GM12801 (cell line): ENCODE measurements around the gene MAPK12.

ENCODE experiments used
- TF ChIP-seq, protein P1 (sequence below): IDR thresholded peaks from one replicate; pipeline ENCODE4 v1.5.1; 2011; ENCODE audit warnings: control low read depth; ENCODE audit not compliant: insufficient read length; ENCODE audit errors: extremely low read depth

Gene MAPK12

DNA sequence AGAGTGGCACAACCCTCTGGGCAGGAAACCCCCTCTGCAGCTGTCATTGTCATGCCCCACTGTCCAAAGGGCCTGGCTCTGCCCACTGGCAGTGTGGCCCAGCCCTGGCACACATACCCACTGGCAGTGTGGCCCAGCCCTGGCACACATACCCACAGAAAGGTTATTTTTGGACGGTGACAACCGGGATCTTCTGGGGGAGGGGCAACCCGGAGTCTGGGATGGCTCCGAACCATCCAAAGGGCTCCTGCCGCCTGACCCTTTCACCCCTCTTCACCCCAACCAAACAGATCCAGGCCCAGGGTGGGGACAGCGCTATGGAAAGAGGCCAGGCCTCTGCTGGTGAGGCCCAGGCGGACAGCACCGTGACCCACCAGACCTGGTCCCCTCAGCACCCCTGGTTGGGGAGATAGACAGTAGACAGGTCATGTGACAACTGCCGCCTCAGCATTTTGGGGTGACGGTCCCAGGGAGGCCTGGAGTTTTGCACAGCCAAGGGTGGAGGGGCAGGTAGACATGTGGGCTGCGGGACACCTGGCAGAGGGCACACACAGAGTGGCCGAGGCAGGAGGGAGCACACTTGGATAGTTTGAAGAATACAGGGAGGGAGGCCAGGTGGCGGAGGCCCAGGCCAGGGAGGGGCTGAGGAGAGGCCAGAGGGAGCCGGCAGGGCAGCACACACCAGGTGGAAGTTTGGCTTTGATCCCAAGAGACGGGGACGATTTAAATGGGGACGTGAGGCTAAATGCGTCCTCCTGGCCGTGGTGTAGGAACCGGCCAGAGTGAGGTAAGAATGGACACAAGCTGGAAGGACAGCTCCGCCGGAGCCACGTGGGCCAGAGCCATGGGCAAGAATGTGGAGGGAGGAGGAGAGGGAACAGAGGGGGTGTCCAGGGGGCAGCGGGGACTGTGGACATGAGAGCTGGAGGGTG is 2.9 kb downstream of the MAPK12 start:
- TF ChIP-seq, protein P1, sequence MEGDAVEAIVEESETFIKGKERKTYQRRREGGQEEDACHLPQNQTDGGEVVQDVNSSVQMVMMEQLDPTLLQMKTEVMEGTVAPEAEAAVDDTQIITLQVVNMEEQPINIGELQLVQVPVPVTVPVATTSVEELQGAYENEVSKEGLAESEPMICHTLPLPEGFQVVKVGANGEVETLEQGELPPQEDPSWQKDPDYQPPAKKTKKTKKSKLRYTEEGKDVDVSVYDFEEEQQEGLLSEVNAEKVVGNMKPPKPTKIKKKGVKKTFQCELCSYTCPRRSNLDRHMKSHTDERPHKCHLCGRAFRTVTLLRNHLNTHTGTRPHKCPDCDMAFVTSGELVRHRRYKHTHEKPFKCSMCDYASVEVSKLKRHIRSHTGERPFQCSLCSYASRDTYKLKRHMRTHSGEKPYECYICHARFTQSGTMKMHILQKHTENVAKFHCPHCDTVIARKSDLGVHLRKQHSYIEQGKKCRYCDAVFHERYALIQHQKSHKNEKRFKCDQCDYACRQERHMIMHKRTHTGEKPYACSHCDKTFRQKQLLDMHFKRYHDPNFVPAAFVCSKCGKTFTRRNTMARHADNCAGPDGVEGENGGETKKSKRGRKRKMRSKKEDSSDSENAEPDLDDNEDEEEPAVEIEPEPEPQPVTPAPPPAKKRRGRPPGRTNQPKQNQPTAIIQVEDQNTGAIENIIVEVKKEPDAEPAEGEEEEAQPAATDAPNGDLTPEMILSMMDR = no peak

DNA sequence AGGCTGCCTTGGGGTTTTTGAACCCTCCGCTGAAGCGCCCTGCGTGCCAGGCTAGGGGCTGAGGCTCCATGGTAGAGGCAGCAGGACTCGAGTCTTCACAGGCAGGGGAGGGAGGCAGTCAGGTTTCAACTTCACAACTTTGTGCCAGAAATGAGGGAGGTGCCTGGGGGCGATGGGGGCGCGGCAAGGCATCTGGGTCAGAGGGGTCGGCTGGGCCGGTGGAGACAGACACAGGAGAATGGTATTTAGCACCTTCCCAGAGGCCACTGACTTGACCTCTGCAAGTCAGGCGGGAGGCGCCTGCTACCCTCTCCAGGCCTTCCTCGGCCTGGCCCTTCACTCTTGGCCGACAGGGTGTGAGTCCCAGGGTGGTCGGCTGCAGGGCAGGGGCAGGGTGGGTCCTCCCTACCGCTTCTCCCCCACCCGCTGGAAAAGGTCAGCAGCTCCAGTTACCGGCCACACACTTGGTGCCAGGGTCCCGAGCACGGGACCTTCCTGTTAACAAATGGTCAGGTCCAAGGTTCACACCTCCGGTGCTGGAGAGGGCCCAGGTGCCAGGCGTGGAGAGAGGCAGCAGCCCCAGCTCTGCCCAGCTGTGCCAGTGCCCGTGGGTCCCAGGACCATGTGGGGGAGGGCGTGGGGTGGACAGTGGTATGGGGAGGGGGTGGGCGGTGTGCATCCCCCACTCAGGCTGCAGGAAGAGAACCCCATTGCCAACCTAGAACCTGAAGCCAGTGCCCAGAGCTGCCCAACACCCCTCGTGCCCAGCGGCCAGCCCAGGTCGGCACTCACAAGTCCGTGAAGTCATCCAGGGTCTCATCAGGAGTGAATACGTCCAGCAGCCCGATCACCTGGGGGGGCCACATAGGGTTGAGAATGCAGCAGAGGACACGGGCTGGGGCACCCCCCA is 3.8 kb downstream of the MAPK12 start:
- TF ChIP-seq, protein P1 = no peak

DNA sequence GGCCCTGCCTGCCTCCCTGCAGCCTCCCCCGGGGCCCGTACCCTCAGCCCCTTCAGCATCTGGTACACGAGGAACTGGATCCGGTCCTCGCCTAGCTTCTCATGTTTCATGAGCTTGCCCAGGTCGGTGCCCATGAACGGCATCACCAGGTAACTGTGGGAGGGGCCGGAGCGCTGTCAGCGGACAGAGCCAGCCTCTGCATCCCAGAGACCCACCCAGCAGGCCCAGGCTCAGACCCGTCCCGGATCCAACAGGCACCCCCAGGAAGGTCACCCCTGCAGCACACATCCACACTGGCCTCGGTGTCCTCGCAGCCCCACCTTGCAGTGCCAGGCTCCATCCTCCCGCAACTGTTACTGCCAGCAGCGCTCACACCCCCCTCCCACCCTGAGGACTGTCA is 4.4 kb downstream of the MAPK12 start:
- TF ChIP-seq, protein P1 = no peak

DNA sequence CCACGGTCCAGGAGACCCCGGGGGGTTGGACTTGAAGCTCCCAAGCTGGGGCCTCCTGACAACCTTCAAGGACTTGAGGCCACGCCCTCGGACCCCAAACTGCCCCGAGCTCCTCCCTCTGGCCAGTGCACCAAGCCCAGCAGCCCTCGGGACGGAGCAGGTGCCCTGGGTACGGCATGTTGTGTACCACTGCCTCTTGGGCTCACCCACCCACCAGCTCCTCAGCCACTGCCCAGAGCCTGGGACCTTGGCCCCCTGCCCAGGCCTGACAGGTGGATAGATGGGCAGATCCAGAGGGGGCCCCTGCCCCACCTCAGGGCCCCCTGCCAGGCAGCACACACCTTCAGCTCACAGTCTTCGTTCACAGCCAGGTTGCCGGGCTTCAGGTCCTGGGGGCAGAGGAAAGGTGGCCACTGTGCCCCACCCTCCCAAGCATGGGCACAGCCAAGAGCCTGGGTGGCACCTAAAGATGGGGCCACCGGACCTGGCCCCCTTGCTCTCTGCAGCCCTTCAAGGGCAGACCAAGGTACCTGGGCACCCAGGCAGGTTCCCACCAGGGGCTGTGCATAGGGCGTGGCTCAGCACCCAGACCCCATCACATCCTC is 5.1 kb downstream of the MAPK12 start:
- TF ChIP-seq, protein P1 = no peak

- TF ChIP-seq, protein P1 = no peak
These were observed 5.9 kb downstream of the MAPK12 start for GRCh38 chr22:50255607-50256006.

GRCh38 chr22:50255099-50255498 is 6.4 kb downstream of the MAPK12 start:
- TF ChIP-seq, protein P1 = no peak

DNA sequence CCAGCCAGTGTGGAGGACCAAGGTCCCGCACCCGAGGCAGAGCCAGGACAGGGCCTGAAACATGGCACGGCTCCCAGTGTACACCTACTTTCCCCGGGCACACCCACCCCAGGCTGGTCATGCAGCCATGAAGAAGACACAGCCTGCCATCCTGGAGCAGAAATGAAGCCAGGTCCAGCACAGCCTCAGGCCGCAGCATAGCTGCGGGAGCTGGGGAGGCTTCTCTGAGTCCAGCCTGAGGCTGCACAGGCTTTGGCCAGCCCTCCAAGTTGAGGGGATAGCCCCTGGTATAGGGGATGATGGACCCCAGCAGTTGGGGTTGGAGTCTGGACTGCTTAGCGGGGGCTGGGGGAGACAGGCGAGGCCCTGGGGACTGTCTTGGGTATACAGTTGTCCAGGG is 7.5 kb downstream of the MAPK12 start:
- TF ChIP-seq, protein P1 = no peak
